CMK (cell line): ENCODE measurements around the gene GOLGA2.
A peak's percentile ranks its signal among the peaks of the same experiment; 100 is the strongest.

ENCODE experiments used
- DNase-seq: peaks from one replicate; pipeline ENCODE4 v3.0.0-alpha.2; 2010; ENCODE audit warnings: low read depth

GOLGA2 gene

GRCh38 chr9:128254855-128255759 is 20.7 kb downstream of the GOLGA2 start:
- DNase-seq, result no peak

- no peak for DNase-seq
Measured at GRCh38 chr9:128254362-128254761, 21.4 kb downstream of the GOLGA2 start.

DNA sequence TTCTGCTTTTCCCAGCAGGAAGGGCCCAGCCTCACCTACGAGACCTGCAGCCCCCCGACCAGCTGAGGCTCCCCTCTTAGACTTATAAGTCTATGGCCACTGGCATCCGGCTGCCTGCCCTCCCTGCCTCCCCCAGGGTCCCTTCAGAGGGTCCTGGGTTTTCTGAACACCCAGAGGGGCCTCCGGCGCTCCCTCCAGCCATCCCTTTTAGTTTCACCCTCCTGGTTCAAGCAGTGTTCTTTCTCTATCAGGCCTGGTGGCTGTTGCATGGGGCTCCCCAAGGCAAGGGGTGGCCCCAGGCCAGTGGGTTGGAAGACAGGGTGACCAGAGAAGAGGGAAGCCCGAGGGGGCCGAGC is 21.8 kb downstream of the GOLGA2 start:
- no peak for DNase-seq

- no peak for DNase-seq
Measured at GRCh38 chr9:128253140-128253990, 22.4 kb downstream of the GOLGA2 start.

- DNase-seq, result no peak
Measured at GRCh38 chr9:128252317-128253139, 23.3 kb downstream of the GOLGA2 start.

DNA sequence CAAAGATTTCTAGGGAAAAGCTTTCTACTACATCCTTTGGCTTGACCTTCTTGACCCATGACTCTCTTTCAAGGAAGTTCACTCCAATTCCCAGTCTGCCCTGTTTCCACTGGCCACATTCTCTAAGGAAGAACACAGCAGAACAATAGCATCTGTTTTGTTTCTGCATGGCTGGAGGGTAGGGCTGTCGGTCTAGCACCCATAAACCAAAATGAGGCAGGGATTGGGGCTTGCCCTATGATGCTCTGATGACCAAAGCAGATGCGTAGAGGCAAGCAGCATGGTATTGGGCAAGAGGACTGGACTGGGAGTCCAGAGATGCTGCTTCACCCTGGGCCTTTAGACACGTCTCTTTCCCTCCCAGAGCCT is 24.1 kb downstream of the GOLGA2 start:
- no peak for DNase-seq

DNA sequence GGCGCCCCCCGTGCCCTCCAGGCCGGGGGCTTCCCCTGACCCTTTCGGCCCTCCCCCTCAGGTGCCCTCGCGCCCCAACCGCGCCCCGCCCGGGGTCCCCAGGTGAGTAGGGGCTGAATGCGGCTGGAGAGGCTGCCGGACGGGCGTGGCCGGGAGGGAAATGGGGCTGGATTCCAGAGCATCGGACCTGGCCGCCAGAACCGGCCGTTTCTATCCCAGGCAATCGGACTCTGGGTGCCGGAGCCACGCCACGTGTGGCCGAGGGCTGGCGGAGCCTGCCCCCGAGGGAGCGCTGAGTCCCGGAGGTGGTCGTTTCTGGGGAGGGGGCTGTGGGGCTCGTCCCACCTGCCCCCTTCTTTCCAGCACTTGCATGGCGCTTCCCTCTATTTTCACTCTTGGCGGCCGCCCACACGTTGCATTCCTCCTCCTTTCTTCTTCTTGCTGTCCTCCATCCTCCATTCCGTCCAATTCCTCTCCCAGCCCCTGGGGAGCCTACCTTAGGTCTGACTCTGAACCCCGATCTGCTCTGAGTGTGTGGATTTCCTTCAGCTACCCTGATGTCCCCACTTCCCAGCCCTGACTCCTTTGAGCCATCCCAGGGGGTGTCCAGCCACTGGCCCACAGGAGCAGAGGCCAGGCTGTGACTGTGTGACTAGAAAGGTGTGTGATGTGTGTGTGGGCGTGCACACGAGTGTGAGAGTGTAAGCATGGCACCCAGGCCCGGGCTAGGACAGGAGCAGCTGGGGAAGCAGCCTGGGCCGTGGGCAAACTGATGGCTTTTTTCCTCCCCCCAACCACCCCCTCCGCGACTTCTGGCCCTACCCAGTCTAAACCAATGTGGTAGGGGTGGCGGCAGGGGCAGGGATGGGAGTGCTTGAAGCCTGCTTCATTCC is 24.7 kb downstream of the GOLGA2 start:
- DNase-seq, result no peak

GRCh38 chr9:128249908-128250838 is 25.6 kb downstream of the GOLGA2 start:
- DNase-seq, result peak; percentile 88

GRCh38 chr9:128249558-128249907 is 26.3 kb downstream of the GOLGA2 start:
- no peak for DNase-seq

DNA sequence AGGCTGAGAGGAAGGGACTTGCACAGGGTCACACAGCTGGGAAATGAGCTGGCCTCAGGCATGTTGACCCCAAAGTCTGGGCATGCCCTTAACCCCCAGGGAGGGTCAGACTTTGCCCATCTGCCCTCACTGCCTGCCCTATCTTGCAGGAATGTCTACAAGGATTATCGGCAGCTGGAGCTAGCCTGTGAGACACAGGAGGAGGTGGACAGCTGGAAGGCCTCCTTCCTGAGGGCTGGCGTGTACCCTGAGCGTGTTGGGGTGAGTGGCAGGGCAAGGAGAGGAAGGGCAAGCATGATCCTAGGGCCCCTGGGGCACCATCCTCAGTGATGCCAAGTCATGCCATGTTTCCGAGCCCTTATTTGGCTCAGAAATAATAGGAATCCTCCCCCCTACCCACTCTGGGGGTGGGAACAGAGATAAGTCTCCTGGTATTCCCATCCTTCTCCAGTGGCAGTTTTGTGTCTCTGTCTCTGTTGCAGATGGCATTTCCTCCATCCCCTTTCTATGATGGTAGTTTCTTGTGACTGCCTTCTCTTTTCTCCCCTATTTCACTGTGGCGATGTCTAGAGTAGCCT is 28.5 kb downstream of the GOLGA2 start:
- DNase-seq, result no peak

GRCh38 chr9:128246471-128246870 is 29.3 kb downstream of the GOLGA2 start:
- DNase-seq, result no peak

DNA sequence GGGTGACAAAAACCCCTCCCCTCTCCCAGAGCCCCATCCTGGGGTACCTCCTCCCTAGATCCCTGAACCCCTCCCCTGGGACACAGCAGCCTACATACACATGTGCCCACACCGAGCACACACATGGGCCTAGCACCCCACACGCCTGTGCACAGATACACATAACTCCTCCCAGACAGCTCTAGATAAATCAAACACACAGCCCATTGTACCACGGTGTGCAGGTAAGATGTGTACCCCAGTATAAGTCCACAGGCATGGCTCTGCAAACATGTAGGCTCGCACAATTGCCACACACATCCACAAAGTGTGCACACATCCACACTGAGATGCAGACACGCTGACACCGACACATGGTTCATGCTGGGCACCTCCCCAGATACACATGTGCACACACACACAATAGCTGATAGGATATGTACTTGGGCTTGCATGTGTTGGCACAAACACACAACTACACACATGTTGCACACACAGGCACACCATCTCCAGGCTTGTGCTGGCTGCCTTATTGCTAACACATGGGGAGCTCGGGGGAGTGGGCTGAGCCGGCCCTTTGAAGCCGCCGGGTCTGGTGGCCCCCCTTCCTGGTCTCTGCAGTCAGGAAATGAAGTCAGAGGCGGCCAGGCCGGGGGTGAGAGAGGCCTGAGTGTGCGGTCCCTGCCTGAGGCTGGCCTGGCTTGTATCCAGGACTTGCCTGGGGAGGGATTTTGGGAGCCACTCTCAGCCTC is 30.2 kb downstream of the GOLGA2 start:
- no peak for DNase-seq

DNA sequence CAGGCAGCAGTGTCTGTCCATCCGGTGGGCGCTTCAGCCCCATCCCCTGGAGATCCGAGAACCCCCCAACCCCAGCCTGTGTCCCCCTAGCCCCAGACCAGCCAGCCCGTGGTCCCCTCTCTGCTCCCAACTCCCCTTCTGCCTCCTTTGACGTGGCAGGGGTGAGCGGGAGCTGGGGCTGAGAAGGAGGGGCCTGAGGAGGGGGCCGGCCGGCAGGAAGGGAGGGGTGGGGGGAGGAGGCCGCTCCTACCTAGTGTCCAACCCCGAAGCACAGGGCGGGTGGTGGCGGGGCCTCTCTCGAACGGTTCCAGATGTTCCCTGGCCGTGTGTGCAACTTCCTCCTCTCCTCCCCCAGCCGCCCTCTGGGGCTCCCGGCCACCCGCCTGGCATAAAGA is 31.0 kb downstream of the GOLGA2 start:
- DNase-seq, result peak; percentile 84

GRCh38 chr9:128244091-128244836 is 31.5 kb downstream of the GOLGA2 start:
- no peak for DNase-seq

DNA sequence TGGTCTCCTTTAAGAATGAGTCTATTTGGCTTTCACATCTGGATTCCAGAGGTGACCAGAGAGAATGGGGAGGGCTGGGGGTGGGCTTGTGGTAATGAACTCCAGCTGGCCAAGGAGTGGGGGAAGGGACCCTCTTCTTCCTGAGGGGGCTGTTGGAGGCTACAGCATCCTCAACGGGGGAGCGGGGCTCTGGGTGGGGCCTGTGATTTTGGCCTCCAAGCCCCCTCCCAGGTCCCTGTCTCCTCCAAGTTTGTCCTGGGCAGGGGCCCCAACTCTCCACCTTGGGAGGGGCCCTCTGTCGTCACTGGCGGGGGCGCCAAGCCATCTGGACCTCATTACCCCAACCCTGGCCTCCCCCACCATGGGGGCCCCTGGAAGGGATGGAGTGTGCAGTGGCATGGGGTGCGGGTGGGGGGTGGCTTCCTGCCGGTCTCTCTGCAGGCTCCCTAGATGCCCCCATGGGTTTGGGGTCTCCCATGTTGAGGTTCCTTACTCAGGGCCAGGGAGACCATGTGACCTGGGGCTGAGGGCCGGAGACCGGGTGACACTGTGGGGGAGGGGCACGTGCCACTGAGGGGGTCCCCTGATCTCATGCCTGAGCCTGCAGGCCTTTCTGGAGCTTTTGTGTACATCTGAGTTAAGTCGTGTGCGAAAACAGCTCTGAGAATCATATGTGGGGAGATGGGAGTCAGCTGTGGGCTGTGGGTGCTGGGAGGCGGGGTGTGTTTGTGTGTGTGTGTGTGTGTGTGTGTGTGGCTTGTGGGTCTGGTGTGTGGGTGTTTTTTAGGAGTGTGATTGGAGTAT is 32.4 kb downstream of the GOLGA2 start:
- DNase-seq, result no peak

- no peak for DNase-seq
Measured at GRCh38 chr9:128242828-128243214, 33.0 kb downstream of the GOLGA2 start.

GRCh38 chr9:128242124-128242523 is 33.7 kb downstream of the GOLGA2 start:
- DNase-seq, result no peak
